A549 (cell line): ENCODE measurements around the gene NDUFS4.

ENCODE experiments used
- CTCF ChIP-seq: fragments of >200 bp; sonication (Bioruptor Twin); formaldehyde crosslinking; IDR thresholded peaks from 3 replicates; pipeline ENCODE4 v1.5.1; 2016
- E2F6 ChIP-seq: IDR thresholded peaks from 2 replicates; pipeline ENCODE4 v1.6.1; 2012; ENCODE audit warnings: low read depth, borderline replicate concordance
- HEYL ChIP-seq: fragments of 250-450 bp; sonication (Bioruptor Pico); IDR thresholded peaks from 2 replicates; pipeline ENCODE4 v1.8.0; 2021; ENCODE audit warnings: mild to moderate bottlenecking, moderate library complexity
- ZNF302 ChIP-seq: fragments of 250-450 bp; sonication (Bioruptor Pico); IDR thresholded peaks from 2 replicates; pipeline ENCODE4 v1.9.0; 2021; ENCODE audit warnings: inconsistent platforms, mild to moderate bottlenecking, moderate library complexity
- TF ChIP-seq, protein P1 (sequence below): IDR thresholded peaks from 2 replicates; pipeline ENCODE4 v1.6.1; 2012

DNA sequence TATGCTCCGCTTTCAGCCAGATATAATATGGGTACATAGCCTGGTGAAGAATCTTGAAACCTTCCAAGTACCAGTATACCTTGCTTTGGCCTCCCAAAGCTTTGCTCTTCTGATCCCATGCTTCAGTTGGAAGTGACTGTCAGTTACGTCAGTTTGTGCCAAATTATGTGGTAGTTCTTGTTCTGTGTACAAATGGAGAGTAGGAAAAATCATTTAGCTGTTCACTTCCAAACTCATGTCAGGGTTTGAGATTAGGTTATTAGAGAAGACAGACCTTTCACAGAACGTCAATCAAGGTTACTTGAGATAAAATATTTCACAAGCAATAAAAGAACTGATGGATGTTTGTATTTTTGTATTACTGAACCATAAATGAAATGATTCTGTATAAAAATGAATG is 117.2 kb downstream of the NDUFS4 start:
- TF ChIP-seq HEYL (CRISPR knock-in tag) (no peak), ZNF302 (CRISPR knock-in tag) (no peak), CTCF (no peak), E2F6 (no peak)
- TF ChIP-seq, protein P1, sequence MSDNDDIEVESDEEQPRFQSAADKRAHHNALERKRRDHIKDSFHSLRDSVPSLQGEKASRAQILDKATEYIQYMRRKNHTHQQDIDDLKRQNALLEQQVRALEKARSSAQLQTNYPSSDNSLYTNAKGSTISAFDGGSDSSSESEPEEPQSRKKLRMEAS = no peak
